Tibial artery (tissue), 4 donors: ENCODE data around the gene BRWD1.

Experiments used
- DNase-seq, 2 donors: peaks; one replicate each; pipeline ENCODE4 v3.0.0-alpha.2; 2019
- H3K27ac ChIP-seq, 2 donors: fragments of 200-600 bp; sonication (generic) in 1 of 2; 1 replicate in 1 of 2; 2 replicates in 1 of 2; pipeline ENCODE4 v1.5.1; 2018 to 2019; ENCODE audit warnings: mild to moderate bottlenecking in 1 of 2
- H3K27me3 ChIP-seq, 2 donors: fragments of 200-600 bp; sonication (generic) in 1 of 2; one replicate each; pipeline versions ENCODE4 v1.5.1 to v1.6.0; 2016 to 2019
- H3K36me3 ChIP-seq, 3 donors: fragments of 200-600 bp; sonication (generic) in 2 of 3; one replicate each; pipeline ENCODE4 v1.5.1; 2016 to 2019; ENCODE audit warnings: mild to moderate bottlenecking in 2 of 3
- H3K4me1 ChIP-seq, 4 donors: fragments of 200-600 bp; sonication (generic) in 2 of 4; 1 replicate in 3 of 4; 2 replicates in 1 of 4; pipeline ENCODE4 v1.5.1; 2016 to 2019
- H3K4me3 ChIP-seq, 2 donors: fragments of 200-600 bp; sonication (generic) in 1 of 2; 1 replicate in 1 of 2; 2 replicates in 1 of 2; pipeline ENCODE4 v1.5.1; 2018 to 2019; ENCODE audit warnings: mild to moderate bottlenecking in 2 of 2
- H3K9me3 ChIP-seq, 3 donors: fragments of 200-600 bp; sonication (generic) in 1 of 3; one replicate each; pipeline ENCODE4 v1.5.1; 2016 to 2019
- intact Hi-C: fragments of 100-400 bp; cut with DNase I; formaldehyde crosslinking; loops from one replicate; pipeline ENCODE4 v1.15.0; 2023; ENCODE audit warnings: low total_unique reads
- TF ChIP-seq, protein P1 (sequence below), 2 experiments: fragments of 200-600 bp in 1 of 2; fragments of 450-650 bp in 1 of 2; IDR thresholded peaks; one replicate each; pipeline ENCODE4 v1.5.1; 2017 to 2019; ENCODE audit warnings: antibody characterized with exemption in 2 of 2, mild to moderate bottlenecking in 1 of 2, moderate library complexity in 1 of 2

The BRWD1 gene

GRCh38 chr21:39149882-39150281 is 163.6 kb downstream of the BRWD1 start:
- H3K36me3 ChIP-seq = no peaks in the 10 kb centered on the region
- H3K27ac ChIP-seq = no peak overlapping the region
- no peaks in the 10 kb centered on the region for H3K9me3 ChIP-seq
- no peak overlapping the region for H3K4me3 ChIP-seq
- no peak for DNase-seq
- H3K4me1 ChIP-seq = no peaks in the 10 kb centered on the region
- TF ChIP-seq, protein P1, sequence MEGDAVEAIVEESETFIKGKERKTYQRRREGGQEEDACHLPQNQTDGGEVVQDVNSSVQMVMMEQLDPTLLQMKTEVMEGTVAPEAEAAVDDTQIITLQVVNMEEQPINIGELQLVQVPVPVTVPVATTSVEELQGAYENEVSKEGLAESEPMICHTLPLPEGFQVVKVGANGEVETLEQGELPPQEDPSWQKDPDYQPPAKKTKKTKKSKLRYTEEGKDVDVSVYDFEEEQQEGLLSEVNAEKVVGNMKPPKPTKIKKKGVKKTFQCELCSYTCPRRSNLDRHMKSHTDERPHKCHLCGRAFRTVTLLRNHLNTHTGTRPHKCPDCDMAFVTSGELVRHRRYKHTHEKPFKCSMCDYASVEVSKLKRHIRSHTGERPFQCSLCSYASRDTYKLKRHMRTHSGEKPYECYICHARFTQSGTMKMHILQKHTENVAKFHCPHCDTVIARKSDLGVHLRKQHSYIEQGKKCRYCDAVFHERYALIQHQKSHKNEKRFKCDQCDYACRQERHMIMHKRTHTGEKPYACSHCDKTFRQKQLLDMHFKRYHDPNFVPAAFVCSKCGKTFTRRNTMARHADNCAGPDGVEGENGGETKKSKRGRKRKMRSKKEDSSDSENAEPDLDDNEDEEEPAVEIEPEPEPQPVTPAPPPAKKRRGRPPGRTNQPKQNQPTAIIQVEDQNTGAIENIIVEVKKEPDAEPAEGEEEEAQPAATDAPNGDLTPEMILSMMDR (IDR thresholded peaks at IDR 0.05) = no peak
- no peaks in the 10 kb centered on the region for H3K27me3 ChIP-seq
- intact Hi-C loops = no loop called here

- H3K9me3 ChIP-seq = no peaks in the 10 kb centered on the region
- no peaks in the 10 kb centered on the region for H3K4me1 ChIP-seq
- H3K27ac ChIP-seq = no peak overlapping the region
- H3K4me3 ChIP-seq = no peak overlapping the region
- no peaks in the 10 kb centered on the region for H3K27me3 ChIP-seq
- no peak for DNase-seq
- intact Hi-C loops = no loop called here
- no peaks in the 10 kb centered on the region for H3K36me3 ChIP-seq
- TF ChIP-seq, protein P1 (IDR thresholded peaks at IDR 0.05) = no peak
Observed at GRCh38 chr21:39148975-39149374, 164.5 kb downstream of the BRWD1 start.

GRCh38 chr21:39144191-39144590 is 169.2 kb downstream of the BRWD1 start:
- no peak for DNase-seq
- no peaks in the 10 kb centered on the region for H3K36me3 ChIP-seq
- TF ChIP-seq, protein P1 (IDR thresholded peaks at IDR 0.05) = no peak
- no peaks in the 10 kb centered on the region for H3K9me3 ChIP-seq
- intact Hi-C loops = no loop called here
- H3K27me3 ChIP-seq = no peaks in the 10 kb centered on the region
- no peak overlapping the region for H3K27ac ChIP-seq
- H3K4me1 ChIP-seq = no peaks in the 10 kb centered on the region
- H3K4me3 ChIP-seq = no peak overlapping the region

DNA sequence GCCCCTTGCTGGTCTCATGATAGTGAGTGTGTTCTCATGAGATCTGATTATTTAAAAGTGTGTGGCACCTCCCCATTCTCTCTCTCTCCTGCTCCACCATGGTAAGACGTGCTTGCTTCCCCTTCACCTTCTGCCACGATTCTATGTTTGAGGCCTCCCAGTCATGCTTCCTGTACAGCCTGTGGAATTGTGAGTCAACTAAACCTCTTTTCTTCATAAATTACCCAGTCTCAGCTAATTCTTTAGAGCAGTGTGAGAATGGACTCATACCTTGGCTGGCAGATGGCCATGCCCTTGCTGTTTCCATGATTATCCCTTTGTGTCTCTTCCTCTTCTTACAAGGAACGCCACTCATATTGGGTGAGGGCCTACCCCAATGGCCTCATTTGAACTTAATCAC is 170.5 kb downstream of the BRWD1 start:
- no peak overlapping the region for H3K27ac ChIP-seq
- intact Hi-C loops = no loop called here
- H3K27me3 ChIP-seq = no peaks in the 10 kb centered on the region
- DNase-seq = no peak
- no peak overlapping the region for H3K4me3 ChIP-seq
- peaks cover 0 to 3% (median 0%) of the 10 kb centered on the region in 4 donors for H3K4me1 ChIP-seq
- H3K9me3 ChIP-seq = no peaks in the 10 kb centered on the region
- no peaks in the 10 kb centered on the region for H3K36me3 ChIP-seq
- TF ChIP-seq, protein P1 (IDR thresholded peaks at IDR 0.05) = no peak

DNA sequence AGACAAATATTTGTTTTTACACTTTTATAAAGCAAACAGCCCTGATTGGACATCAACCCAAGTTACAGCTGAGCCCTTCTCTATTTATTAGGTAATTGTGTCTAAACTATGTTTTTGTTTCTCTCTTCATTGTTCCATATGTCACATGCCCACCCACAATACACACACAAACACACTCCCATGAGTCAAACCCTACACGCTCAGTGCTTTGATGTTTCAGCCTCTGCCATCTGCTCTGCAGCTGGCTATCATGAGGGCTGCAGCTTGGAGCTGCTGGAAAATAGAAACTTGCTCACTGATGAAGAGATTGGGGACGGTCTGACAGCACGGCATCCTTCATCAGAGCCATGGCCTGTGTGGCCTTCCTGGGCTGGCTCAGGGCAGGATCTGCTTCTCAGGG is 171.9 kb downstream of the BRWD1 start:
- intact Hi-C loops = no loop called here
- H3K9me3 ChIP-seq = no peaks in the 10 kb centered on the region
- no peak for DNase-seq
- no peak overlapping the region for H3K27ac ChIP-seq
- peaks cover 0 to 4% (median 1%) of the 10 kb centered on the region in 4 donors for H3K4me1 ChIP-seq
- H3K4me3 ChIP-seq = no peak overlapping the region
- TF ChIP-seq, protein P1 (IDR thresholded peaks at IDR 0.05) = no peak
- no peaks in the 10 kb centered on the region for H3K27me3 ChIP-seq
- H3K36me3 ChIP-seq = no peaks in the 10 kb centered on the region
